Activated naive CD4-positive, alpha-beta T cell treated with anti-CD3 and anti-CD28 coated beads, Interleukin-2, amount 10 ng/mL, durations not matched to agents 7 days and 5 days (primary cell): ENCODE results near the gene CROCC2.
A peak's percentile ranks its signal among the peaks of the same experiment; 100 is the strongest.

Experiments
- CTCF ChIA-PET: fragments of 350-600 bp; sonication (Branson Sonifier 250); formaldehyde crosslinking; loops from one replicate; lab custom pipeline; 2021; ENCODE audit warnings: antibody characterized with exemption; lab: Charles Lee
- DNase-seq: peaks from one replicate; pipeline ENCODE4 v3.0.0-alpha.2; 2020
- H3K27ac Mint-ChIP-seq: one replicate; pipeline ENCODE4 v1.8.0; 2021; ENCODE audit warnings: mild to moderate bottlenecking, moderate library complexity, mixed read lengths
- H3K27me3 Mint-ChIP-seq: one replicate; pipeline ENCODE4 v1.8.0; 2021; ENCODE audit warnings: mild to moderate bottlenecking, mixed read lengths
- H3K36me3 Mint-ChIP-seq: one replicate; pipeline ENCODE4 v1.8.0; 2021; ENCODE audit warnings: mixed read lengths
- H3K4me1 Mint-ChIP-seq: one replicate; pipeline ENCODE4 v1.8.0; 2021; ENCODE audit warnings: mixed read lengths
- H3K4me3 Mint-ChIP-seq: one replicate; pipeline ENCODE4 v1.8.0; 2021; ENCODE audit warnings: mild to moderate bottlenecking, moderate library complexity, mixed read lengths
- H3K9me3 Mint-ChIP-seq: one replicate; pipeline ENCODE4 v1.8.0; 2021; ENCODE audit warnings: mixed read lengths

Gene CROCC2

GRCh38 chr2:240994171-240994896, 88.2 kb downstream of the CROCC2 start:
- no peak overlapping the region for H3K27ac Mint-ChIP-seq
- H3K36me3 Mint-ChIP-seq, result no peaks in the 10 kb centered on the region
- no peak for DNase-seq
- no peaks in the 10 kb centered on the region for H3K9me3 Mint-ChIP-seq
- CTCF ChIA-PET, result no interaction called here
- no peak overlapping the region for H3K4me3 Mint-ChIP-seq
- peaks cover 61% of the 10 kb centered on the region for H3K27me3 Mint-ChIP-seq
- peaks cover 6% of the 10 kb centered on the region for H3K4me1 Mint-ChIP-seq

- no peaks in the 10 kb centered on the region for H3K9me3 Mint-ChIP-seq
- H3K4me3 Mint-ChIP-seq, result no peak overlapping the region
- no peak for DNase-seq
- CTCF ChIA-PET, result interaction anchor here (1.2 kb wide), 1 partner anchor 12 kb away, joined by 3 read pairs; no protein-coding TSS in a partner anchor
- H3K36me3 Mint-ChIP-seq, result no peaks in the 10 kb centered on the region
- H3K27me3 Mint-ChIP-seq, result peaks cover 71% of the 10 kb centered on the region
- no peak overlapping the region for H3K27ac Mint-ChIP-seq
- H3K4me1 Mint-ChIP-seq, result peaks cover 9% of the 10 kb centered on the region
These were observed 89.2 kb downstream of the CROCC2 start for GRCh38 chr2:240995041-240996021.

GRCh38 chr2:240996161-240996833, 90.2 kb downstream of the CROCC2 start:
- peaks cover 81% of the 10 kb centered on the region for H3K27me3 Mint-ChIP-seq
- H3K9me3 Mint-ChIP-seq, result no peaks in the 10 kb centered on the region
- peaks cover 9% of the 10 kb centered on the region for H3K4me1 Mint-ChIP-seq
- no peaks in the 10 kb centered on the region for H3K36me3 Mint-ChIP-seq
- H3K4me3 Mint-ChIP-seq, result no peak overlapping the region
- CTCF ChIA-PET, result interaction anchor here (1.2 kb wide), 1 partner anchor 13 kb away, joined by 3 read pairs; no protein-coding TSS in a partner anchor
- no peak overlapping the region for H3K27ac Mint-ChIP-seq
- no peak for DNase-seq

- Mint-ChIP-seq H3K4me1 (peaks cover 9% of the 10 kb centered on the region), H3K36me3 (no peaks in the 10 kb centered on the region), H3K4me3 (no peak overlapping the region), H3K9me3 (no peaks in the 10 kb centered on the region), H3K27ac (no peak overlapping the region), H3K27me3 (peaks cover 86% of the 10 kb centered on the region)
- no peak for DNase-seq
- CTCF ChIA-PET, result interaction anchor here (0.8 kb wide), 1 partner anchor 8 kb away, joined by 3 read pairs; no protein-coding TSS in a partner anchor
These were observed 90.7 kb downstream of the CROCC2 start for GRCh38 chr2:240996834-240997140.

- no peak for DNase-seq
- Mint-ChIP-seq H3K27ac (no peak overlapping the region), H3K4me1 (peaks cover 9% of the 10 kb centered on the region), H3K27me3 (peaks cover 90% of the 10 kb centered on the region), H3K4me3 (peak overlapping the region; percentile 30), H3K9me3 (no peaks in the 10 kb centered on the region), H3K36me3 (no peaks in the 10 kb centered on the region)
- CTCF ChIA-PET, result interaction anchor here (0.8 kb wide), 1 partner anchor 9 kb away, joined by 3 read pairs; no protein-coding TSS in a partner anchor
These were observed 91.2 kb downstream of the CROCC2 start for GRCh38 chr2:240997141-240997855.

GRCh38 chr2:240997856-240998705, 91.9 kb downstream of the CROCC2 start, which contains the start of gene SNED1:
TSS of gene SNED1 (plus strand) at chr2:240998618. CDS start at chr2:240998838, 220 bp downstream.
- peak; percentile 79 for DNase-seq
- Mint-ChIP-seq H3K4me1 (peaks cover 6% of the 10 kb centered on the region), H3K27ac (no peak within 1 kb of the TSS), H3K4me3 (peak within 1 kb of the TSS; percentile 30), H3K36me3 (no peaks in the 10 kb centered on the region), H3K27me3 (peaks cover 88% of the 10 kb centered on the region), H3K9me3 (peaks cover under 1% of the 10 kb centered on the region)
- CTCF ChIA-PET, result no interaction called here

- CTCF ChIA-PET, result no interaction called here
- Mint-ChIP-seq H3K4me1 (peaks cover 6% of the 10 kb centered on the region), H3K9me3 (peaks cover 7% of the 10 kb centered on the region), H3K4me3 (no peak overlapping the region), H3K27ac (no peak overlapping the region), H3K27me3 (peaks cover 88% of the 10 kb centered on the region), H3K36me3 (no peaks in the 10 kb centered on the region)
- peak; percentile 27 for DNase-seq
These were observed 92.5 kb downstream of the CROCC2 start for GRCh38 chr2:240998706-240998994.

GRCh38 chr2:240998995-240999791, 93.1 kb downstream of the CROCC2 start:
- Mint-ChIP-seq H3K27me3 (peaks cover 89% of the 10 kb centered on the region), H3K4me1 (peaks cover 8% of the 10 kb centered on the region), H3K27ac (no peak overlapping the region), H3K4me3 (no peak overlapping the region), H3K9me3 (peaks cover 12% of the 10 kb centered on the region), H3K36me3 (no peaks in the 10 kb centered on the region)
- DNase-seq, result no peak
- CTCF ChIA-PET, result interaction anchor here (1.2 kb wide), 1 partner anchor 15 kb away, joined by 6 read pairs; no protein-coding TSS in a partner anchor

GRCh38 chr2:240999873-241000541, 93.9 kb downstream of the CROCC2 start:
- CTCF ChIA-PET, result interaction anchor here (1.2 kb wide), 1 partner anchor 16 kb away, joined by 6 read pairs; no protein-coding TSS in a partner anchor
- Mint-ChIP-seq H3K9me3 (peaks cover 12% of the 10 kb centered on the region), H3K36me3 (no peaks in the 10 kb centered on the region), H3K4me1 (peaks cover 8% of the 10 kb centered on the region), H3K27me3 (peaks cover 84% of the 10 kb centered on the region), H3K4me3 (peak overlapping the region; percentile 41), H3K27ac (no peak overlapping the region)
- DNase-seq, result no peak

- Mint-ChIP-seq H3K4me1 (peaks cover 8% of the 10 kb centered on the region), H3K4me3 (no peak overlapping the region)
- no peak for DNase-seq
These were observed 94.7 kb downstream of the CROCC2 start for GRCh38 chr2:241000831-241001321.

GRCh38 chr2:241001413-241002274, 95.5 kb downstream of the CROCC2 start:
- CTCF ChIA-PET, result interaction anchor here (1.1 kb wide), 1 partner anchor 87 kb away, joined by 3 read pairs; no protein-coding TSS in a partner anchor
- no peak overlapping the region for H3K4me3 Mint-ChIP-seq
- peaks cover 85% of the 10 kb centered on the region for H3K27me3 Mint-ChIP-seq

More at GRCh38 chr2:241000831-241001321, 94.7 kb downstream of the CROCC2 start:
- CTCF ChIA-PET, result no interaction called here
- Mint-ChIP-seq H3K9me3 (peaks cover 19% of the 10 kb centered on the region), H3K27me3 (peaks cover 85% of the 10 kb centered on the region), H3K27ac (no peak overlapping the region), H3K36me3 (peaks cover 4% of the 10 kb centered on the region)

More at GRCh38 chr2:241001413-241002274, 95.5 kb downstream of the CROCC2 start:
- Mint-ChIP-seq H3K27ac (no peak overlapping the region), H3K36me3 (peaks cover 4% of the 10 kb centered on the region), H3K4me1 (peaks cover 13% of the 10 kb centered on the region), H3K9me3 (peaks cover 24% of the 10 kb centered on the region)
- no peak for DNase-seq
